ENCODE measurements around the gene ARF3. TPM values are rescaled to one million over a fixed set of nuclear protein-coding genes. Genes with fewer than 3 reads are reported as not detected.

Gene ARF3
- total RNA-seq, 1 donor from 2014 or later: 112 TPM

DNA sequence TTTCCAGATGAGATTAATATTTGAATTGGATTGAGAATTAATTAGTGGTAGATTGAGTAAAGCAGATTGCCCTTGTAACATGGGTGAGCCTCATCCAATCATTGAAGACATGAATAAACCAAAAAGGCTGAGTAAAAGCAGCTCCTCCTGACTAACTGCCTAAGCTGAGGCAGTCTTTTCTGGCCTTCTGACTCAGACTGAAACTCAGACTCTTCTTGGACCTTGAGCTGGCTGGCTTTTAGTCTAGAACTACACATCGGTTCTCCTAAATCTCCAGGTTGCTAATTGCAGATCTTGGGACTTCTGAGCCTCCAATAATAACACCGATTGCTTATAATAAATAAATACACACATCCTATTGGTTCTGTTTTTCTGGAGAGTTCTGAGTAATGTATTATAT lies 56.0 kb downstream of the ARF3 start:
- DNase-seq (ENCODE audit: low spot score) (no peak), ATAC-seq (no peak)
- intact Hi-C loops (cut with DNase I): no loop called here

DNA sequence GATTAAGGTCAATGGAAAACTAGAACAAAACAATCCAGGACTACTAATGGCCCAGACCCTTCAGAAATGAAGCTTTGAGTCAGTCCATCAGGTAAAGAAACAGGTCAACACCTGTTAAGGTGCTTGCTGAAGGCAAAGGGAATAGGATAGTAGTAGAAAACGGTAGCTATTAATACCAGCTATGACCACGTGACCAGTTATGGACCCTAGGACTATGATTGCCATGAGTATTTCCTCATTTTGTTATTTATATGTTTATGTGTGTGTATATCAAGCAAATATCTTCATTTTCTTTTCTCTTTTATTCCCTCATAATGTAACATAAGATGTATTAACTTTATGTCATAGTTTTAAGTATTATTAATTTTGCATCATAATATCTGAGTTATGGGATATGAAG lies 57.6 kb downstream of the ARF3 start:
- ATAC-seq: no peak

DNA sequence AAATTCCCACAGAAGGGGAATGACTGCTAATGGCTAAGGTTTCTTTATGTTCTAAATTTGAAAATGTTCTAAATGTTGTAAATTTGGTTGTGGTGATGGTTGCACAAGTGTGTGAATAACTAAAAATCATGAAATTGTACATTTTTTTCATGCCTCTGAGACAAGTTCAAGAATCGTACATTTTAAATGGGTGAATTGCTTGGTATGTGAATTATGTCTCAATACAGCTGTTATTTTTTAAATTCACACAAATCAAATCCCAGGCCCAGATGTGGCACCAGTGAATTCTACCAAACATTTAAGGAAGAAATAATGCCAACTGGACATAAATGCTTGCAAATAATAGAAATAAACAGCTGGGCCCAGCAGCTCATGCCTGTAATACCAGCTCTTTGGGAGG lies 63.0 kb downstream of the ARF3 start:
- intact Hi-C loops (cut with DNase I): no loop called here

More for the DNA sequence above, 57.6 kb downstream of the ARF3 start:
- DNase-seq (ENCODE audit: low spot score): no peak
- intact Hi-C loops (cut with DNase I): no loop called here

DNA sequence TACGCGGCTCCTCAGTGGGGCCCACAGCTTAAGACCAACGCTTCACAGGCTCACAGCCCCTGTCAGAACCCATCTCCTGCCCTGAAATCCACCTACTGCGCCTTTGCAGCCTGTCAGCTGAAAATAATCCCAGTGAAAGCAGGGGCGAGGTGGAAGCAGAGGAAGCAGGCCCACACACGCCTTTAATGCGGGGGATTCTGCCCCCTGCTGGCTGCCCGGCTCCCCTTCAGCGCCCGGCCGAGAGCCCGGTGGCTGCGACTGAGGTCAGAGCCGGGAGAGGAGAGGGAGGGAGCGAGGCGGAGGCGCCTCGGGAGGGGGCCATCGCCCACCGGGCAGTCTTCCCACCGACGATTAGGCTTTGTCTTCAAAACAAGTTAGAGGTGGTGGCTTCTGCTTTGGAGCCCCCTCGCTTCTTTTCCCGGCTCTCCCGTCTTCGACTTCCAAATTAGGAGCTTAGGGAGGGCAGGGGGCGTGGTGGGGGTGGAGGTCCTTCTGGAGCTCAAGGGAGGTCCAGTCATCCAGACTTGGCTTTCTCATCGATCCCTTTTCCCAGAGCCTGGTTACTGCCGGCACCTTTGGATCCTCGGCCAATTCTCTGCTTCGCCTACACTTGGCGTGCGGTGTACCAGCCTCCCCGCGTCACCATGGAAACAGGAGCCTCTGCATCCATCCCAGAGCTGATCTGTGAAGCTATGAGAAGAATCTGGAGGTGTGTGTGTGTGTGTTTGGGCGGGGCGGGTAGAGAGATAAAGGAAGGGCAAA lies 66.4 kb downstream of the ARF3 start:
- intact Hi-C loops (cut with DNase I): no loop called here
- DNase-seq (ENCODE audit: low spot score): peak; percentile 89
- ATAC-seq: peak; percentile 98

More for the DNA sequence above, 63.0 kb downstream of the ARF3 start:
- DNase-seq (ENCODE audit: low spot score) (no peak), ATAC-seq (no peak)

DNA sequence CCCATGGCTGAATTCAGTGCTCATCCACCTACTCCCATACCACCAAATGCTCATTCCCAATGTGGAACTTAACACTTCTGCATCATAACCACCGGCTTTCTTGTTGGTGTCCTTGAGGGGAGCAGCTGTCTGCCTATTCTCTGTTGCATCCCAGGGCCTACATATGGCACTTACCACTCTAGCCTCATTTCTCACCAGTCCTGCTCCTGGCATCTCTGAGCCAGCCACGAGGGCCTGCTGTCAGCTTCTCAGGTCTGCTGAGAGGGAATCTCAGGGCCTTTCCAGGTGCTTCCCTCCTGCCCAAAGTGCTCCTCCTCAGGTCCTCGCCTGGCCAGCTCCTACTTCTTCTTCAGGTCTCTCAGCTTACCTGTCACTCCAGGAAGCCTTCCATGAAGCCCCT lies 67.6 kb downstream of the ARF3 start:
- ATAC-seq: no peak
- intact Hi-C loops (cut with DNase I): loop anchor here (5.0 kb wide), 1 partner anchor 37 kb away; the partner anchor contains the start of gene DDX23
- no peak for DNase-seq (ENCODE audit: low spot score)

Other genes starting within 250 kb of the ARF3 start
- gene CCNT1, start 240.8 kb downstream of the ARF3 start, total RNA-seq: 51.5 TPM
- 75.9 TPM for gene ADCY6, start 168.4 kb downstream of the ARF3 start, total RNA-seq
- gene CACNB3, start 139.0 kb downstream of the ARF3 start, total RNA-seq: 24.1 TPM
- gene DDX23, start 105.3 kb downstream of the ARF3 start, total RNA-seq: 60.2 TPM
- 4.5 TPM for gene RND1, start 91.6 kb downstream of the ARF3 start, total RNA-seq
- 17.8 TPM for gene FKBP11, start 32.0 kb downstream of the ARF3 start, total RNA-seq
- gene WNT10B, start 14.2 kb upstream of the ARF3 start, total RNA-seq: 1.1 TPM
- not detected for gene WNT1, start 20.8 kb upstream of the ARF3 start, total RNA-seq
- gene DDN, start 41.9 kb upstream of the ARF3 start, total RNA-seq: not detected
- gene PRKAG1, start 61.3 kb upstream of the ARF3 start, total RNA-seq: 46.4 TPM
- 123 TPM for gene KMT2D, start 103.3 kb upstream of the ARF3 start, total RNA-seq
- gene RHEBL1, start 112.5 kb upstream of the ARF3 start, total RNA-seq: 2.7 TPM
- gene DHH, start 137.3 kb upstream of the ARF3 start, total RNA-seq: 54.5 TPM
- 99.1 TPM for gene LMBR1L, start 153.4 kb upstream of the ARF3 start, total RNA-seq
- gene TUBA1B, start 173.9 kb upstream of the ARF3 start, total RNA-seq: 680 TPM
- 346 TPM for gene TUBA1A, start 231.6 kb upstream of the ARF3 start, total RNA-seq

All from sciatic nerve (tissue), 2 donors.